ENCODE data around the gene PRSS53. TPM values are rescaled to one million over a fixed set of nuclear protein-coding genes. Genes with fewer than 3 reads are reported as not detected.

Gene PRSS53
- total and polyA plus RNA-seq, 12 donors, result 0.21 to 2.9 (median 0.51) TPM

DNA sequence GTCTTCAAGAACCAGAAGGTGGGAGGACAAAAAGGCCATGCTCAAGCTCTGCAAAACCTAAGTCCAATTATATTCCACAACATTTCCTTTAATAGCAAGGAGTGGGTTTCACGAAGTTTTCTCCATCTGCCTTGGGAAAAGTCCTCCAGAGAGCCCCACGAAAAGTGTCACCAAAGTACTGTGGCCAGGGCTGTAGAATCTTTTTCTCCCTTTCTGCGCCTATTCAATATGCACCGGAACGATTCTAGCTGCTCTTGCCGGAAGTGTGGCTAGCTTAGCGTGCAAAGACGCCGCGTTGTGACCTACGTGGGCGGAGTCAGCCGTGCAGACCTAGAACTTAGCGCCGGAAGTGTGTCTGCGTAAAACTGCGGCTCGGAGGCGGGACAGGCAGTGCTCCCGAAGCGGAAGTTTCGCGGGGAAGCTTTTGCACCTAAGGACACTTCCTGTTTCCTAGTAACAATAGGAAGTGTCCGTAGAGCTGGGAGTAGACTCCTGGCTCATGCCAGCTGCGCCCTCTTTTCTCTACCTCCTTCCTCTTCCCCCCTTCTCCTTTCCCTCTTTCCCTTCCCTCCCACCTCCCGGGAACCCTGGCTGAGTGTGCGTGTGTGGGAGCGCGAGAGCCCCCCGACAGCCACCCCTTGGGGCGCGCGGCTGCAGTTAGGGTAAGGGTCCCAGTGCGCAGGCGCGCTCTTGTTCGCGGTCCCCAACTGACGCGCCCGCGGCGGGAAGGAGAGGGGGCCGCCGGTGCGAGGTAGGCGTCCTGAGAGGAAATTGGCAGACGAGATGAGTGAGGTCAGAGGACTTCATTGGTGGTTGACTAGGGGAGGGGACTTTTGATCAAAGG is 14.6 kb downstream of the PRSS53 start, which contains the start of the genes ZNF646 and ZNF668:
Gene ZNF646, plus strand, starts transcription at position 453 of the 844 bp plus-strand sequence. CDS start 1,903 bp downstream, outside the sequence.
Gene ZNF668, minus strand, starts transcription at position 271 of the 844 bp plus-strand sequence. CDS start 9,781 bp downstream, outside the sequence.
- Histone ChIP-seq H3K4me1 (peaks cover 2 to 33% (median 27%) of the 10 kb centered on the region in 9 donors), H3K27me3 (no peaks in the 10 kb centered on the region), H3K4me3 (peak within 1 kb of the TSS; percentile 74 to 99 (median 84)), H3K36me3 (peaks cover 0 to 35% (median 28%) of the 10 kb centered on the region in 9 donors), H3K27ac (peak within 1 kb of the TSS; percentile 87 to 99 (median 96)), H3K9me3 (no peaks in the 10 kb centered on the region)
- DNase-seq (peak; percentile 97 to 99), ATAC-seq (peak; percentile 93 to 99 (median 96))
- WGBS, 2 donors, result 0% methylated on average over 48 of the region's 48 CpGs
- intact Hi-C loops (cut with DNase I), result loop anchor here in 9 of 10 donors (1.0 to 10.0 kb wide), 12 partner anchors 21 to 111 kb away; partner anchors contain the start of genes STX4 (in 7 of the 9), HSD3B7 (in 3 of the 9), BCKDK (in 1 of the 9) and FUS (in 1 of the 9)
- TF ChIP-seq CTCF (IDR thresholded peaks at IDR 0.05), result no peak

DNA sequence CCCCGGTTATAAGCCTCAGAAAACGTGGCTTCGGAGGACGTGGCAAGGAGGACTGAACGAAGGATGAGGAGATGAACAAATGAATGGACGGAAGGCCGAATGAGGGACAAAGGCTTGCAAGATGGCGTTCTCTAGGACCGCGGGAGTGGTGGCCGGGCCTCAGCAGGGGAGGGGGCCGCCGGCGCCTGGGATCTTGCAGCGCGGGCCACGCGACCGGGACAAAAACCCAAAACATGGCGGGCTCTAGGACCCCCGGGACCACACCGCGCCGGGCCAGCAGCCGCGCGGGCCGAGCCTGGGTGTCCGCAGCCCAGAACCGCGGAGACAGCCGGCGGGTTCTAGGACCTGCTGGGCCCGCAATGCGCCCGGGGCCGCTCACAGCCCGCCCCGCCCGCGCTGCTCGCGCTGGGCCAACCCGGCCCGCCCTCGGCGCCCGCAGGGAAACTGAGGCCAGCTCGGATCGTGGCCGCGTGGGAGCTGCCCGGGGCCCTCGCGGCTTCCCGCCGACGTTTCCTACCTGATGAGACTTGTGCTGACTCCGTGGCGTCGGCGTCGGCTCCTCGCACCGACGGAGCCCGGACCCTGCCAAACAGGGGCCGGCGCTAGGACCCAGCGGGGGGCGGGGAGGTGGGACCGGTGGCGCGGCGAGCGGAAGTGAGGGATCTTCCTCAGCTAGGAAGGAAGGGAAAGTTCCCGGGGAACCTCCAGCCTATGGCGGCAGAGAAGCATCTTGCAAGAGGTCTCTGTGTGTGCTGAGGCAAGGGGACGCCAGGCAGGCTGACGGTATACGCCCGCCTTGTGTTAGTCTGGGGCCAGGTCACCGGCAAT is 15.4 kb downstream of the PRSS53 start:
- no peak for TF ChIP-seq CTCF (IDR thresholded peaks at IDR 0.05)
- 0% methylated on average over 69 to 83 of the region's 83 CpGs for WGBS, 2 donors
- DNase-seq (peak; percentile 90 to 95), ATAC-seq (peak; percentile 87 to 95 (median 92))
- no peaks in the 10 kb centered on the region for H3K9me3 ChIP-seq
- H3K27me3 ChIP-seq, result no peaks in the 10 kb centered on the region
- peak overlapping the region; percentile 87 to 99 (median 96) for H3K27ac ChIP-seq
- peak overlapping the region; percentile 74 to 99 (median 84) for H3K4me3 ChIP-seq
- intact Hi-C loops (cut with DNase I), result loop anchor here in 9 of 10 donors (5.0 to 10.0 kb wide), 8 partner anchors 34 to 111 kb away; partner anchors contain the start of genes STX4 (in 4 of the 9), HSD3B7 (in 3 of the 9), BCKDK (in 1 of the 9) and FUS (in 1 of the 9)
- H3K36me3 ChIP-seq, result peaks cover 0 to 26% (median 20%) of the 10 kb centered on the region in 9 donors
- H3K4me1 ChIP-seq, result peaks cover 2 to 33% (median 27%) of the 10 kb centered on the region in 9 donors

- Histone ChIP-seq H3K4me1 (peaks cover 2 to 33% (median 27%) of the 10 kb centered on the region in 9 donors), H3K27ac (peak overlapping the region in 9 of 10 donors; percentile 87 to 99 (median 96)), H3K27me3 (no peaks in the 10 kb centered on the region), H3K36me3 (peaks cover 0 to 19% (median 13%) of the 10 kb centered on the region in 9 donors), H3K4me3 (peak overlapping the region; percentile 74 to 99 (median 84)), H3K9me3 (no peaks in the 10 kb centered on the region)
- 2 to 3% methylated on average over 27 of the region's 27 CpGs for WGBS, 2 donors
- TF ChIP-seq CTCF (IDR thresholded peaks at IDR 0.05), result no peak
- ATAC-seq, result no peak
- no peak for DNase-seq
- intact Hi-C loops (cut with DNase I), result loop anchor here in 9 of 10 donors (5.0 to 10.0 kb wide), 8 partner anchors 35 to 112 kb away; partner anchors contain the start of genes STX4 (in 4 of the 9), HSD3B7 (in 3 of the 9), BCKDK (in 1 of the 9) and FUS (in 1 of the 9)
Measured at GRCh38 chr16:31072540-31073141, 16.1 kb downstream of the PRSS53 start.
